Activated CD8-positive, alpha-beta memory T cell treated with anti-CD3 and anti-CD28 coated beads, Interleukin-2, amount 10 ng/mL, durations not matched to agents 7 days and 5 days (primary cell): ENCODE measurements around the gene DEUP1. TPM values are rescaled to one million over a fixed set of nuclear protein-coding genes. Genes with fewer than 3 reads are reported as not detected.

Experiments
- ATAC-seq: fragments of 150-1000 bp; cut with Tn5 transposase; one replicate; pipeline ENCODE4 v1.10.0; 2021; ENCODE audit warnings: moderate library complexity
- CTCF ChIA-PET: fragments of 350-600 bp; sonication (Branson Sonifier 250); formaldehyde crosslinking; loops from one replicate; lab custom pipeline; 2021; ENCODE audit warnings: antibody characterized with exemption; lab: Charles Lee
- DNase-seq: peaks from one replicate; pipeline ENCODE4 v3.0.0-alpha.2; 2020
- H3K27ac Mint-ChIP-seq: one replicate; pipeline ENCODE4 v1.8.0; 2021; ENCODE audit warnings: mild to moderate bottlenecking, mixed read lengths
- H3K27me3 Mint-ChIP-seq: one replicate; pipeline ENCODE4 v1.8.0; 2021; ENCODE audit warnings: mixed read lengths
- H3K36me3 Mint-ChIP-seq: one replicate; pipeline ENCODE4 v1.8.0; 2021; ENCODE audit warnings: mild to moderate bottlenecking, mixed read lengths
- H3K4me1 Mint-ChIP-seq: one replicate; pipeline ENCODE4 v1.8.0; 2021; ENCODE audit warnings: mixed read lengths
- H3K4me3 Mint-ChIP-seq: one replicate; pipeline ENCODE4 v1.8.0; 2021; ENCODE audit warnings: mild to moderate bottlenecking, moderate library complexity, mixed read lengths
- H3K9me3 Mint-ChIP-seq: one replicate; pipeline ENCODE4 v1.8.0; 2022; ENCODE audit warnings: low read depth, mixed read lengths
- total RNA-seq, 2 experiments: library from RNA; stranded (reverse); gene quantifications; one replicate each; pipeline ENCODE4 v1.2.3, GENCODE V29; 2021

The DEUP1 gene
- total RNA-seq, 2 experiments from 2014 or later: not detected

DNA sequence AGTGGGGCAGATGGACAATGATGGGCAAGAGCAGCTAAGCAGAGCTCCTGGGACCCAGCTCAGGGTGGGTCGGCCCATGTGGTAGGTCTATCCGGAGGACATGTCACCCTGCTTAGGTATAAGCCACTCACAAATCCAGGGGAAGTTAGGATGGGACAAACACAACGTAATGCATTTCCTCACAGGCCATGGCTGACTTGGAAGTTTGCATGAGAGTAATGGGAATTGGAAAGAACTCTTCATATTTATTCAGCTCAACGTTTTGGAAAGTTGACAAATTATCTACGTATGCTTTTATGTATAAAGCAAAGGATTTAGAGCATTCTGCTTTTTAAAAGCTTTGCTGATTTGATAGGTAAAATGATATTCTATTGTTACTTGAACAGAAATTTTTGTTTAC lies 137.7 kb downstream of the DEUP1 start:
- CTCF ChIA-PET: interaction anchor here (0.7 kb wide), 1 partner anchor 20 kb away, joined by 3 read pairs; no protein-coding TSS in a partner anchor

GRCh38 chr11:93474123-93474522 lies 143.6 kb downstream of the DEUP1 start:
- Mint-ChIP-seq H3K36me3 (peaks cover 3% of the 10 kb centered on the region), H3K27ac (no peak overlapping the region), H3K4me3 (no peak overlapping the region), H3K27me3 (no peaks in the 10 kb centered on the region), H3K9me3 (no peaks in the 10 kb centered on the region), H3K4me1 (no peaks in the 10 kb centered on the region)
- DNase-seq: no peak
- CTCF ChIA-PET: no interaction called here
- ATAC-seq: no peak

More for the DNA sequence above, 137.7 kb downstream of the DEUP1 start:
- Mint-ChIP-seq H3K27me3 (no peaks in the 10 kb centered on the region), H3K27ac (no peak overlapping the region), H3K4me3 (no peak overlapping the region), H3K36me3 (no peaks in the 10 kb centered on the region), H3K4me1 (no peaks in the 10 kb centered on the region), H3K9me3 (no peaks in the 10 kb centered on the region)
- ATAC-seq: no peak
- DNase-seq: no peak

- CTCF ChIA-PET: no interaction called here
- DNase-seq (no peak), ATAC-seq (no peak)
- no peak overlapping the region for H3K27ac Mint-ChIP-seq
- peaks cover 3% of the 10 kb centered on the region for H3K36me3 Mint-ChIP-seq
- no peaks in the 10 kb centered on the region for H3K9me3 Mint-ChIP-seq
- H3K4me1 Mint-ChIP-seq: no peaks in the 10 kb centered on the region
- no peak overlapping the region for H3K4me3 Mint-ChIP-seq
- H3K27me3 Mint-ChIP-seq: no peaks in the 10 kb centered on the region
Observed at GRCh38 chr11:93476796-93477195, 146.3 kb downstream of the DEUP1 start.

DNA sequence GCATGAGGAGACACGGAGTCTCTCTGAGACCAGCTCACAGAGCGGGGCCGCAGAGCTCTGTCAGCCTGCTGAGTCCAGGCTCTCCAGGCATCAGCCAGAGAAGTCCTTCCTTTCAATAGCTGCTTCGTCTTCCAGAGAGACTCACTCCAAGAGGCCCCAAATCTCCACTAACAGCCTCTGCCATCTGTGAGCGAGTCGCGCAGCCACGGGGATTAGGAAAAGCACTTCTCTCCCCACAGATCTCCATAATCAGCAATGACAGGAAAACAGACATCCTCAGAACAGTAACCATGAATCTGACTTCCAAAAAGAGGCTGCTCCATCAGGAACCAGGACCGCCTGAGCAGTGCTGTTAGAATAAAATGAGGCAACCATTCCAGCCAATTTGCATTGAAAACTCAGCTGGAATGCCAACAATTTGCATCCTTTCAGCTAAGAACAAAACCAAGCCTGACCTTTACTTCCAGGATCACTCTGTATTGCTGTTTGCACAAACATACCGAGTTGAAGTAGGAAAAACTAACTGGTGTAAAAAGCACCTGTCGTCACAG lies 147.2 kb downstream of the DEUP1 start:
- Mint-ChIP-seq H3K9me3 (no peaks in the 10 kb centered on the region), H3K27ac (no peak overlapping the region), H3K27me3 (no peaks in the 10 kb centered on the region), H3K4me3 (no peak overlapping the region), H3K4me1 (no peaks in the 10 kb centered on the region), H3K36me3 (peaks cover 3% of the 10 kb centered on the region)
- CTCF ChIA-PET: no interaction called here
- no peak for DNase-seq
- no peak for ATAC-seq

GRCh38 chr11:93478841-93479240 lies 148.3 kb downstream of the DEUP1 start:
- CTCF ChIA-PET: no interaction called here
- H3K36me3 Mint-ChIP-seq: peaks cover 1% of the 10 kb centered on the region
- H3K4me3 Mint-ChIP-seq: no peak overlapping the region
- H3K9me3 Mint-ChIP-seq: no peaks in the 10 kb centered on the region
- ATAC-seq (no peak), DNase-seq (no peak)
- H3K27ac Mint-ChIP-seq: no peak overlapping the region
- no peaks in the 10 kb centered on the region for H3K4me1 Mint-ChIP-seq
- H3K27me3 Mint-ChIP-seq: no peaks in the 10 kb centered on the region

- no peak for DNase-seq
- peaks cover 1% of the 10 kb centered on the region for H3K36me3 Mint-ChIP-seq
- ATAC-seq: no peak
- no peaks in the 10 kb centered on the region for H3K9me3 Mint-ChIP-seq
- CTCF ChIA-PET: no interaction called here
- H3K4me1 Mint-ChIP-seq: no peaks in the 10 kb centered on the region
- no peak overlapping the region for H3K27ac Mint-ChIP-seq
- no peak overlapping the region for H3K4me3 Mint-ChIP-seq
- no peaks in the 10 kb centered on the region for H3K27me3 Mint-ChIP-seq
Observed at GRCh38 chr11:93480256-93480655, 149.7 kb downstream of the DEUP1 start.

DNA sequence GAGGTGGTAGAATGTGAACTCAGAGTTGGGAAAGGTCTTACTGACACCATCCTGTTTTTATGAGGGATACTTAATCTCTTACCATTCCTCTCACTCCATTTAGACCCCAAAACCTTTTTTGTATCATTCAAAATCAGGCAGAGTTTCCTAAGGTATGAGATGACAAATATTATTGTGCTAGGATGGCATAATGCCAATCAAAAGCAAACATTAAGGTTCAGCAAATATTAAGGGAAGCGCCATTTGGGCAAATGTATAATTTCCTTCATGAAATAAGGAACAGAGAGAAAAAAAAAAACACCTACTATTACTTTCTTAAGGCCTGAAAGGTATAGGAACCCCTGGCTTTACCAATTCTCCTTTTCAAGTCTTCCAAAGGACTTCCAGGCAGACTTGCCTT lies 150.2 kb downstream of the DEUP1 start:
- H3K27ac Mint-ChIP-seq: no peak overlapping the region
- peaks cover 1% of the 10 kb centered on the region for H3K36me3 Mint-ChIP-seq
- ATAC-seq (no peak), DNase-seq (no peak)
- no peaks in the 10 kb centered on the region for H3K4me1 Mint-ChIP-seq
- CTCF ChIA-PET: no interaction called here
- H3K27me3 Mint-ChIP-seq: no peaks in the 10 kb centered on the region
- no peak overlapping the region for H3K4me3 Mint-ChIP-seq
- no peaks in the 10 kb centered on the region for H3K9me3 Mint-ChIP-seq

DNA sequence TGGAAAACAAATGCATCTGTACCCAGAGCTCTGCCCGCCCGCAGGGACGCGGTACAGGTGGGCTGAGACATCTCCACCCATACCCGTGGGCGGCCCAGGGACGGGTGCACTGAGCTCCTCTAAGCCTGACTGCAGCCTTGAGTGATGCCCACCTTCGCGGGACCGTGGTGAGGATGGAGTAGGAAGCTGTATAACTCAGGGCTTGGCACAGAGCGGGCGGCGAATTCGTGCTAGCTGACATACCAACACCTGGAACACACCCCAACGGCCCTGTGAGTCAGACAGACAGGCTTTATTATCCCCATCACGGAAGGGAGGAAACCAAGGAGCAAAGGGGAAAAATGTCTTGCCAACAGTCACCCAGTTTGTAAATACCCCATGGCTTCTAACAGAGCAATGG lies 150.7 kb downstream of the DEUP1 start:
- Mint-ChIP-seq H3K36me3 (peaks cover 1% of the 10 kb centered on the region), H3K4me1 (no peaks in the 10 kb centered on the region), H3K9me3 (no peaks in the 10 kb centered on the region), H3K27ac (no peak overlapping the region), H3K4me3 (no peak overlapping the region), H3K27me3 (no peaks in the 10 kb centered on the region)
- DNase-seq (no peak), ATAC-seq (no peak)
- CTCF ChIA-PET: no interaction called here

DNA sequence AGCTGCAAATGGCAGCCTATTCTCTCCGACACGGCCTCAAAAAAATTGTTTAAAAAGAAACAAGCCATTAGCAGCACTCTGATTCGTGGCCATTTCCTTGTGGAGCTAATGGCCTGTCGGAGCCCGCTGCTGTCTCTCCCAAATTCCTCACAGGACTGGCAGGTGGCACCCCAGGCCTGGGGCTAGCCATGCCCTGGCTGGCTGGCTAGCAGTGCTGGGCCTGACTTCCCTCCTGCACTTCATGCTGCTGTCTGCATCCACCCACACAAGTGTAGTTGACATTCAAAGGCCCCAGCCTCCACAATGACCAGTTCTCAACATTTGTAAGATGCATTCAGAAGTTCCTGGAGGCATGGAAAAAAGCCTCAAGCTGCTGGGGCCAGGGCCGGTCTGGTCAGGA lies 151.2 kb downstream of the DEUP1 start:
- CTCF ChIA-PET: no interaction called here
- peaks cover 1% of the 10 kb centered on the region for H3K36me3 Mint-ChIP-seq
- no peak for ATAC-seq

DNA sequence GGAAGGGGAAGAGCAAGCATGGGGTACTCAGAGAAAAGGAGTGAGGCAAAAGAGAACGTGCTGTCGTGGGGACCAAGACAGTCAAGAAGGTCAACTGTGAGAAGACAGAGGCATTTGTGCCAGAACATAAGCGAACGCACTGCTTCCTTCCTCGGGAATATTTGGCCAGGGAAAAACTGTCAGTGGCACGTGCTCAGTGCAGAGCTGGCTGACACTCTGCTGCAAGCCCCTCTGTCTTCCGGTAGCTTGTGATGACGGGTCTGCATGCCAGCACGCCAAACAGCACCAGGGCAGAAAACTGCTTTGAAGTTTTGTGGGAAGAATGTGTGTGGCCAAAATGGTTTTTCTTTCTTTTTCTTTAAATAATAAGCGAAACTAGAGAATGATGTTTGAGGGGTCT lies 152.0 kb downstream of the DEUP1 start:
- Mint-ChIP-seq H3K27ac (no peak overlapping the region), H3K4me3 (no peak overlapping the region), H3K36me3 (peaks cover 1% of the 10 kb centered on the region), H3K9me3 (no peaks in the 10 kb centered on the region), H3K27me3 (no peaks in the 10 kb centered on the region), H3K4me1 (no peaks in the 10 kb centered on the region)
- CTCF ChIA-PET: no interaction called here
- DNase-seq (no peak), ATAC-seq (no peak)

More for the DNA sequence above, 151.2 kb downstream of the DEUP1 start:
- no peaks in the 10 kb centered on the region for H3K9me3 Mint-ChIP-seq
- no peaks in the 10 kb centered on the region for H3K27me3 Mint-ChIP-seq
- DNase-seq: no peak
- H3K4me1 Mint-ChIP-seq: no peaks in the 10 kb centered on the region
- no peak overlapping the region for H3K4me3 Mint-ChIP-seq
- H3K27ac Mint-ChIP-seq: no peak overlapping the region

- no peak overlapping the region for H3K4me3 Mint-ChIP-seq
Observed at GRCh38 chr11:93484716-93485115, 154.2 kb downstream of the DEUP1 start.

DNA sequence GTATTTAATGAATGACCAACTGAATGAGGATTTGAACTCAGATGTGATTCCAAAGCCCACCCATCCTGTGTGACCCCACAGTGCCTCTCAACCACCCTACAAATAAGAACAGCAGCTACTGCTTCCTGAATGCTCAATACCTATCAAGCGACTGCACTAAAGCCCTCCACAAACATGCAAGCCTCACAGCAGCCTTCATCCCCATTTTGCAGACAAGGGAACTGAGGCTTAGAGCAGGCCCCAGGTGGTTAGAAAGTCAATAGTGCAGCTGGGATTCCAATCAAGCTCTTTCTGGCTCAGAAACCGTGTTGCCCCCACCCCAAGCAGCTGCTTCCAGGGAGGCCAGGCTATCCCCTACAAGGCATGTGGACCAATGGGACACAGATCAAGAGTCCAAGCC lies 155.4 kb downstream of the DEUP1 start:
- Mint-ChIP-seq H3K9me3 (no peaks in the 10 kb centered on the region), H3K4me3 (no peak overlapping the region), H3K36me3 (peaks cover 1% of the 10 kb centered on the region), H3K27me3 (no peaks in the 10 kb centered on the region), H3K27ac (no peak overlapping the region), H3K4me1 (no peaks in the 10 kb centered on the region)
- CTCF ChIA-PET: no interaction called here
- ATAC-seq: no peak
- DNase-seq: no peak

More at GRCh38 chr11:93484716-93485115, 154.2 kb downstream of the DEUP1 start:
- Mint-ChIP-seq H3K4me1 (no peaks in the 10 kb centered on the region), H3K27ac (no peak overlapping the region), H3K36me3 (peaks cover 1% of the 10 kb centered on the region), H3K27me3 (no peaks in the 10 kb centered on the region), H3K9me3 (no peaks in the 10 kb centered on the region)
- ATAC-seq (no peak), DNase-seq (no peak)
- CTCF ChIA-PET: interaction anchor here (1.0 kb wide), 1 partner anchor 58 kb away, joined by 3 read pairs; no protein-coding TSS in a partner anchor

- ATAC-seq (no peak), DNase-seq (no peak)
- Mint-ChIP-seq H3K27ac (no peak overlapping the region), H3K36me3 (peaks cover 1% of the 10 kb centered on the region), H3K4me1 (no peaks in the 10 kb centered on the region), H3K4me3 (no peak overlapping the region), H3K9me3 (no peaks in the 10 kb centered on the region), H3K27me3 (no peaks in the 10 kb centered on the region)
- CTCF ChIA-PET: no interaction called here
Observed at GRCh38 chr11:93487032-93487483, 156.5 kb downstream of the DEUP1 start.
